ENCODE results near the gene ATL1.

Gene ATL1

GRCh38 chr14:50523271-50524041, 36.5 kb upstream of the ATL1 start:
- no peak overlapping the region for H3K4me3 ChIP-seq (replicated peaks; ENCODE audit: low read depth, low read length)
- DNase-seq (ENCODE audit: extremely low read depth, low read depth) = no peak
- TF ChIP-seq, protein P1, sequence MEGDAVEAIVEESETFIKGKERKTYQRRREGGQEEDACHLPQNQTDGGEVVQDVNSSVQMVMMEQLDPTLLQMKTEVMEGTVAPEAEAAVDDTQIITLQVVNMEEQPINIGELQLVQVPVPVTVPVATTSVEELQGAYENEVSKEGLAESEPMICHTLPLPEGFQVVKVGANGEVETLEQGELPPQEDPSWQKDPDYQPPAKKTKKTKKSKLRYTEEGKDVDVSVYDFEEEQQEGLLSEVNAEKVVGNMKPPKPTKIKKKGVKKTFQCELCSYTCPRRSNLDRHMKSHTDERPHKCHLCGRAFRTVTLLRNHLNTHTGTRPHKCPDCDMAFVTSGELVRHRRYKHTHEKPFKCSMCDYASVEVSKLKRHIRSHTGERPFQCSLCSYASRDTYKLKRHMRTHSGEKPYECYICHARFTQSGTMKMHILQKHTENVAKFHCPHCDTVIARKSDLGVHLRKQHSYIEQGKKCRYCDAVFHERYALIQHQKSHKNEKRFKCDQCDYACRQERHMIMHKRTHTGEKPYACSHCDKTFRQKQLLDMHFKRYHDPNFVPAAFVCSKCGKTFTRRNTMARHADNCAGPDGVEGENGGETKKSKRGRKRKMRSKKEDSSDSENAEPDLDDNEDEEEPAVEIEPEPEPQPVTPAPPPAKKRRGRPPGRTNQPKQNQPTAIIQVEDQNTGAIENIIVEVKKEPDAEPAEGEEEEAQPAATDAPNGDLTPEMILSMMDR (IDR thresholded peaks at IDR 0.05; ENCODE audit: low read depth, low read length, missing control alignments) = no peak

DNA sequence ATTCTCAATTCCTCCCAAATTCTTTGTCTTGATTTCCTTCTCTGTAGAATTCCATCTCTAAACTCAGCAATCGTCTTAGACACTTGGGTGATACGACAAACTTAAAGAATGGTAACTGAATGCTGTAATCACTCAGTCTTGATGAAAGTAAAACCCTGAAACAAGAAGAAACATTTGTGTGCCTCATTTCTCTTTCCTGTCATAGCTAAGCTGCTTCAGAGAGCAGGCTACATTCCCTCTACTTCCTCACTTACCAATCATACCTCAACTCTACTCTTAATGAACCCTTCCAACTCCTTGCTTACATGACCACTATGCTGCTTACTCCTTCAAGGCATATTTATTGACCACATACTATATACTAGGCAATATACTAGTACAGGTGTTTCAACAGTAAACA, 35.9 kb upstream of the ATL1 start:
- TF ChIP-seq, protein P1 (IDR thresholded peaks at IDR 0.05; ENCODE audit: low read depth, low read length, missing control alignments) = no peak
- no peak for DNase-seq (ENCODE audit: extremely low read depth, low read depth)
- H3K4me3 ChIP-seq (replicated peaks; ENCODE audit: low read depth, low read length) = no peak overlapping the region

GRCh38 chr14:50524731-50525515, 35.0 kb upstream of the ATL1 start:
- no peak overlapping the region for H3K4me3 ChIP-seq (replicated peaks; ENCODE audit: low read depth, low read length)
- no peak for DNase-seq (ENCODE audit: extremely low read depth, low read depth)
- TF ChIP-seq, protein P1 (IDR thresholded peaks at IDR 0.05; ENCODE audit: low read depth, low read length, missing control alignments) = no peak

DNA sequence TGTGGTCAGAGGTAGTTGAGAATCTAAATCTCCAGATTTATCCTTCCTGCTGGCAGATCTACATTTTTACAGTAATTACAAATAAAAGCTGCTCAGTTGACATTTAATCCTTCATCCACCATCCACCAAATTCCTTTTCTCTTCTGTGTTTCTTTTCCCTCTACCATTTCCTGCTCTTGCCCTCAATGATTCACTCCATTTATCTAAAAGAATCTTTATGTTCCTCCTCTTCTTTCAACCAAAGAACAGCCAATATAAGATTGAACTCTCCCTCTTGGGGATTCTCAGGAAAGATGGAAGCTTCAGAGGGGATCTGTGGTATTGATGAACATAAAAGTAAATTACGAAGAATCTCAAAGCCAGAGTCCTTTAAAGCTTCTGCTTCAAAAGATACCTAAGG, 31.9 kb upstream of the ATL1 start:
- no peak overlapping the region for H3K4me3 ChIP-seq (replicated peaks; ENCODE audit: low read depth, low read length)
- DNase-seq (ENCODE audit: extremely low read depth, low read depth) = no peak
- TF ChIP-seq, protein P1 (IDR thresholded peaks at IDR 0.05; ENCODE audit: low read depth, low read length, missing control alignments) = no peak

DNA sequence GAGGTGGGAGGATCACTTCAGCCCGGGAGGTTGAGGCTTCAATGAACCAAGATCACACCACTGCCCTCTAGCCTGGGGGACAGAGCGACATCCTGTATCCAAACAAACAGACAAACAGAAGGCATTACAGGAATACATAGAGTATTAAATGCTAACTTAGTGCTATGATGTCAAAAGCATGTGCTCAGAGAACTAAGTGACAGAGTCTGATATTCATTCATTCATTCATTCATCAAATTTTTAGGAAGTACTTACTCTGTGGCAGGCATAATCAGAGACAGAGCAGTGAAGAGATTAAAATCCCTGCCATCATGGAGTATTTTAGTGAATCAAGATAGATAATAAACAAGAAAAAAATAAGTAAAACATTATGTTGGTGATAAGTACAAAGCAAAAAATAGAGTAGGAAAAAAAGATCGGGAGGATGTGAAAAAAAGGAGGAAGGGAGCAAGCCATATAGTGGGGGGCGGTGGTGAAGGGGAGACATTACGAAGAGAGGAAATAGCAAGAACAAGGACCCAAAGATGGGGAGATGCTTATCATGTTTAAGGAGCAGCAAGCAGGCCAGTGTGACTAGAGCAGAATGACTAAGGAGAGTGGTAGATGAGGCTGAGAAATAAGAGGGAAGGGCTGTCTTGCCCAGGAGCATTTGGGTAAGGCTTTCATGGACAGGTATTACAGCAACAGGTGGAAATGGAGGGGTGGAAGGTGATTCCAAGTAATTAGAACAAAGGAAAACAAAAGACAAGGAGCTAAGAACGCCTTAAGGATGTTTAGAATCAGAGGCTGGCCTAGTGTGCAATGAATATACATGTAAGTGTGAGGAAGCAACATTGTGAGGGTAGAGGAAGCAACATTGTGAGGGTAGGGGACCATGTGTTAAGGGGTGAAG, 30.4 kb upstream of the ATL1 start:
- peak overlapping the region; percentile 89 for H3K4me3 ChIP-seq (replicated peaks; ENCODE audit: low read depth, low read length)
- no peak for DNase-seq (ENCODE audit: extremely low read depth, low read depth)

GRCh38 chr14:50530358-50530757, 29.6 kb upstream of the ATL1 start:
- DNase-seq (ENCODE audit: extremely low read depth, low read depth) = no peak
- H3K4me3 ChIP-seq (replicated peaks; ENCODE audit: low read depth, low read length) = peak overlapping the region; percentile 89
- TF ChIP-seq, protein P1 (IDR thresholded peaks at IDR 0.05; ENCODE audit: low read depth, low read length, missing control alignments) = no peak

More for the DNA sequence above, 30.4 kb upstream of the ATL1 start:
- TF ChIP-seq, protein P1 (IDR thresholded peaks at IDR 0.05; ENCODE audit: low read depth, low read length, missing control alignments) = no peak

Data from HFF-Myc (cell line).